ENCODE results near the gene OBSCN.

DNA sequence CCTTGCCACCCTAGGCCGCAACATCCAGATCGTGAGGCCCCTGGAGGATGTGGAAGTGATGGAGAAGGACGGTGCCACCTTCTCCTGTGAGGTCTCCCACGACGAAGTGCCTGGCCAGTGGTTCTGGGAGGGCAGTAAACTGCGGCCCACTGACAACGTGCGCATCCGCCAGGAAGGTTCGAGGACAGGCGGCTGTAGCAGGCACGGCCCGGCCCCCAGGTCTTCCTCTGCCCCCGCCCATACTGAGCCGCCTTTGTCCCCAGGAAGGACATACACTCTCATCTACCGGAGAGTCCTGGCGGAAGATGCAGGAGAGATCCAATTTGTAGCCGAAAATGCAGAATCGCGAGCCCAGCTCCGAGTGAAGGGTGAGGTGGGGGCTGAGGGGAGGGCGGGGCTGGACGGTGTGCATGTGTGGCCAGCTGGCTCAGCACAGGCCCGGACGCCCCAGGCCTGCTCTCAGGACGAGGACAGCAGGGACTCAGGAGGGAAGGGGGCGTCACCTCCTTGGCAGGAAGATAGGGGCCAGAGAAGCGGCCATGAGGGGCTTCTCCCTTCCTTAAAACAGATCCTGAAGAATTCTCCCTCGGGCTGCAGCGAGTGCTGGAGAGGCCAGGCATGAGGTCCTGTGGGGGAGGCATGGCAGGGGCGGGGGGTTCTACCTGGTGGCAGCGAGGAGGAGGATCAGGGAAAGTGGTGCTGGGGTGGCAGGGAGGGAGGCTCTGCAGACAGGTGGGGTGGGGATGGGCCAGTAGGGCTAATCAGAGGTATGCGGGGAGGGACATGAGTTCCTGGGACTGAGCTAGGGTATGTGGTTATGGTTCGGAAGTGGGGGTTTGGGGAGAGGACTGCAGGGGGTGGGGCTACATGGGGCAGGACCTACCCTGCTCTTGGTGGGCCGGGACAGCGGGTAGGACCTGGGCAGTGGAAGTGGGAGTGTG lies 69.9 kb downstream of the OBSCN start:
- TF ChIP-seq POLR2A (IDR thresholded peaks at IDR 0.05) = no peak
- TF ChIP-seq, protein P1, sequence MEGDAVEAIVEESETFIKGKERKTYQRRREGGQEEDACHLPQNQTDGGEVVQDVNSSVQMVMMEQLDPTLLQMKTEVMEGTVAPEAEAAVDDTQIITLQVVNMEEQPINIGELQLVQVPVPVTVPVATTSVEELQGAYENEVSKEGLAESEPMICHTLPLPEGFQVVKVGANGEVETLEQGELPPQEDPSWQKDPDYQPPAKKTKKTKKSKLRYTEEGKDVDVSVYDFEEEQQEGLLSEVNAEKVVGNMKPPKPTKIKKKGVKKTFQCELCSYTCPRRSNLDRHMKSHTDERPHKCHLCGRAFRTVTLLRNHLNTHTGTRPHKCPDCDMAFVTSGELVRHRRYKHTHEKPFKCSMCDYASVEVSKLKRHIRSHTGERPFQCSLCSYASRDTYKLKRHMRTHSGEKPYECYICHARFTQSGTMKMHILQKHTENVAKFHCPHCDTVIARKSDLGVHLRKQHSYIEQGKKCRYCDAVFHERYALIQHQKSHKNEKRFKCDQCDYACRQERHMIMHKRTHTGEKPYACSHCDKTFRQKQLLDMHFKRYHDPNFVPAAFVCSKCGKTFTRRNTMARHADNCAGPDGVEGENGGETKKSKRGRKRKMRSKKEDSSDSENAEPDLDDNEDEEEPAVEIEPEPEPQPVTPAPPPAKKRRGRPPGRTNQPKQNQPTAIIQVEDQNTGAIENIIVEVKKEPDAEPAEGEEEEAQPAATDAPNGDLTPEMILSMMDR (IDR thresholded peaks at IDR 0.05) = no peak

Data from prostate gland (tissue), 2 donors.